ENCODE measurements around the gene CDCA7.
"Not testable (repeated sequence)": the region's sequence is repeated elsewhere in the genome, so short reads cannot be mapped to it uniquely, and the experiment has no call there.

CDCA7 gene

DNA sequence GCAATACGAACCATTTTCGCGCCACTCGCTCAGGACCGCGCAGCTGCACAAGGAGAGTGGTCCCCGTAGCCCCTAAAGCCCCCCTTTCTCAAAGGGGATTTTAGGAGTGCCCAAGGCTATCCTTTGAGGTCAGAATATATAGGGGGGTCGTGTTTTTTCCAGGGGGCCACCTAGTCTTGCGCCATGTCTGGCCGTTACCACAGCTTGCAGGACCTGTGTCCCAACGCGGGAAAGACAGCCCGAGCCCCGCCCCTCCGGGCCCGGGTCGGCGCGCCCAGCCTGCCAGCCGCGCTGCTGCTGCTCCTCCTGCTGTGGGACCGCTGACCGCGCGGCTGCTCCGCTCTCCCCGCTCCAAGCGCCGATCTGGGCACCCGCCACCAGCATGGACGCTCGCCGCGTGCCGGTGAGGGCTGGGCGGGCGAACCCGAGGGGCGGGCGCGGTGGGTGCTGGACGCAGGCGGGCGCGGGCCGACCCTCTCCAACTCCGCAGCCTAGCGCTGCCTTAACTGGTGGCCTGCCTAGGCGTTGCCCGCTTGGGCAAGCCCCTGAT, at the start of gene CDCA7:
Gene CDCA7, plus strand, starts transcription at position 291 of the 550 bp plus-strand sequence. Its CDS starts 92 bp downstream, at position 383.
- DNase-seq: peak in 3 of 4 experiments; percentile 3 to 27 (median 16)

DNA sequence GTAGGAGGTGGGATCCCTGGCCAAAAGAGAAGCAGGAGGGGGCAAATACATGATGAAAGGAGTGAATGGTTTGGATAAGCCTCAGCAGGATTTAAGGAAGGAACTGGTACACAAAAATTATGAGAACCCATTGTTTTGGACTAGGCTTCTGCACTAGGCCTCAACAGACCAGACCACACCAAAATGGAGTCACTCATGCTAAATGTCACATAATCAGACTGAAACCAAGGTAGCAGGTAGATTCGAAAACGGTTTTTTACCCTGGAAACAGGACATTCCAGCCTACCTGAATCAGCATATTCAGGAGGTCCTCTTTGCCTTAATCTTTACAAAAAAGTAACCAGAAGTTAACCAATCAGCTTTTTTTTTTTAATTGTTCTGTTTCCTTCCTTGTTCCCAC, 49.4 kb upstream of the CDCA7 start:
- no peak for DNase-seq

DNA sequence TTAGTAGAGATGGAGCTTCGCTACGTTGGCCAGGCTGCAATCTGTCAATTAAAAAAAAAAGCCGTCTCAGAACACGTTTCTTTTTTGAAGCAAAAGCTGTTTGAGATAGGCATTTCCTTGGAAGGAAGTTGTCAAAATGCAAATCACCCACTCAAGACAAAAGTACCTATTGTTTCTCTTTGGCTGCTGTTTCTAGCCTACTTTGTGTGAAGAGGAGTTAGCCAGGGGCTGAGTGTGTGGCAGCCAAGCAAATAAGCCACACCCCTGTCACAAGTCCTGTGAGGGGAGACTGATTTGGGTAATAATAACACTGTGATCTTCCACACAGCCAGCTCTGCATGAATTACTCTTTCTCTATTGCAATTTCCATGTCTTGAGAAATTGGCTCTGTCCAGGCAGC, 47.4 kb upstream of the CDCA7 start:
- DNase-seq: no peak

DNA sequence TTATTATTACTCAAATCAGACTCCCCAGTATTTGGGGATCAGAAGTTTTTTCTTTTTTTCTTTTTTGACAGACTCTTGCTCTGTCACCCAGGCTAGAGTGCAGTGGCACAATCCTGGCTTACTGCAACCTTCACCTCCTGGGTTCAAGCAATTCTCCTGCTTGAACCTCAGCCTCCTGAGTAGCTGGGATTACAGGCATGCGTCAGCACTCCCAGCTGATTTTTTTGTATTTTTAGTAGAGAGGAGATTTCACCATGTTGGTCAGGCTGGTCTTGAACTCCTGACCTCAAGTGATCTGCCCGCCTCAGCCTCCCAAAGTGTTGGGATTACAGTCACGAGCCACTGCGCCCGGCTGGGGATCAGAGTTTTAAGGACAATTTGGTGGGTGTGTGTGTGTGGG, 45.3 kb upstream of the CDCA7 start:
- DNase-seq: not testable (repeated sequence)

GRCh38 chr2:173311844-173312606, 42.6 kb upstream of the CDCA7 start:
- DNase-seq: no peak

GRCh38 chr2:173323371-173323770, 31.3 kb upstream of the CDCA7 start:
- DNase-seq: no peak

DNA sequence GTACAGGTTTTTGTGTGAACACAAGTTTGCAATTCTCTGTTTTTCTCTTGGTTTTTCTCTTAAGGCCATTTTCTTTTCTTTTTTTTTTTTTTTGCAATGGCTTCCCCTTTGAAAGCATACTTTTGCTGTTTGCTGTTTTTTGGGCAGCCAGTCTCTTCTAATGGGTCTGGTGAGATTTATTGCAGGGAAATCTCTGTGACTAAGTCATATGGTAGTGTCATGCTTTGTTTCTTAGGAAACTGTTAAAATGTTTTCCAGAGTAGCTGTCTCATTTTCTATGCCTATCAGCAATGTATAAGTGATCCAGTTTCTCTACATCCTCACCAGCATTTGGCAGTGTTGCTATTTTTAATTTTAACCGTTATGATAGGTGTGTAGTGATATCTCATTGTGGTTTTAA, 27.9 kb upstream of the CDCA7 start:
- no peak for DNase-seq

GRCh38 chr2:173327421-173327820, 27.3 kb upstream of the CDCA7 start:
- DNase-seq: no peak

- not testable (repeated sequence) for DNase-seq
Observed at GRCh38 chr2:173333003-173333402, 21.7 kb upstream of the CDCA7 start.

DNA sequence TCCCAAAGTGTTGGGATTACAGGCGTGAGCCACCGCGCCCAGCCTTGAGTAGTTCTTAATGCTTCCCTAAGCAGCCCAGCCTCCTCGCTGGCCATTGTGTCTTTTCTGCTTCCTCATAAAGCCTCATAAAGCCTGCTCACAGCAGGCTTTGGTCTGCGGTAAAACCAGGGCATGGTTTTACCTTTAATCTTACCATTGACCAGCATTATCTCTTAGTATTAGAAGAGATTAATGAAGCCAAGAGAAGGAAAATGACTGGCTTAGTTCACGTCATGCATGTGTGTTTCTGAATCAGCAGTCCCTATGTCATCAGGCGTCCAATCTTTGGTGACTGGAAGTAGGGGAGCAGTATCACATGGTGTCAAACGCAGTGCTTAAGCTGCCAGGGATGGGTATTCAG, 14.9 kb upstream of the CDCA7 start:
- no peak for DNase-seq

DNA sequence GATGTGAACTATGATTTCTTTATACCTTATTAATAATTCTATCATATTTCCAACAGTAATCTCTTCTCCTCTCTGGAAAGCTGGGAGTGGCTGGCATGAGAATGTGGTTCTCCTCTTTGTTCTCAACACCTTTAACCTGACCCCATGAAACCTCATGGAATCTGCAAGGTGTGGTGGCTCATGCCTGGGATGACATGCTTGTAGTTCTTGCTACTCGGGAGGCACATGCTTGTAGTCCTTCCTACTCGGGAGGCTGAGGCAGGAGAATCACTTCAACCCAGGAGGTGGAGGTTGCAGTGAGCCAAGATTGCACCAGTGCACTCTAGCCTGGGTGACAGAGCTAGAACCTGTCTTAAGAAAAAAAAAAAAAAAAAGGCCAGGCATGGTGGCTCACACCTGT, 10.8 kb upstream of the CDCA7 start:
- DNase-seq: no peak

- no peak for DNase-seq
Observed at GRCh38 chr2:173346035-173346434, 8.6 kb upstream of the CDCA7 start.

DNA sequence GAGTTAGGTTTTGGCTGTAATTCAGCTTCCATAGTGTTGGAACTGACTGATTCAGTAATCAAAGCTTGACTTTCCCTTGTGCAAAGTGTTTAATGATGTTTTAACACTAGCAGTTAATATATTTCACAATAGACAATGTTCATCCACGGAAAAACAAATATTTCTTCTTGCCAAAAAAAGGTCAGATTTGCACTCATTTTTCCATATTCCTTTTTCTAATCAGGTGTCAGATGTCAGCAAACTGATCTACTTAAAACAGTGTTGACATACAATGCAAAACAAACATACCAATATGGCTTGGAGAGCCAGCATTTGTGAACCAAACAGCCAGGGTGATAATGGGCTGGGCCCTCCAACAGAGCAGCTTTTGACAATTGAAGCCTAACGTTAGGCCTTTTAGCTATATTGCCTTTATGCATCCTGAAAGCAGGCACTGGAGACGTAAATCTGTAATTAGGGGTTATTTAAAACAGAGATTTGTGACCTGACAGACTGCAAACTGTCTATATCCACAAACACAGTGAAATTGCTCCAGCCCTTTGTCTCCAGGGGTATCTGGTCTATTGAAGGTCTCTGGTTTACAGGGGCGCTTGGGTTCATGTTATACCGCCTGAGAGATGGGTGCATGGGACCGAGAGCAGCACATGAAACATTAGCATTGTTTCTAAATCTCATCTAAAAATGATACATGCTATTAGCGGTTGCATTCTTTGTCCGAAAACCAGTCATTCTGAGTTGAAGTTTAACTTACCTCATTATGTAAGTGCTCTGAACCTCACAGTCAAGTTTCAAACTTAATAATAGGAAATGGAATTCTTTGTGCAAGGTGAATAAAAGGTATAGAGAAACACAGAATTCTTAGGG, 7.1 kb upstream of the CDCA7 start:
- DNase-seq: no peak

DNA sequence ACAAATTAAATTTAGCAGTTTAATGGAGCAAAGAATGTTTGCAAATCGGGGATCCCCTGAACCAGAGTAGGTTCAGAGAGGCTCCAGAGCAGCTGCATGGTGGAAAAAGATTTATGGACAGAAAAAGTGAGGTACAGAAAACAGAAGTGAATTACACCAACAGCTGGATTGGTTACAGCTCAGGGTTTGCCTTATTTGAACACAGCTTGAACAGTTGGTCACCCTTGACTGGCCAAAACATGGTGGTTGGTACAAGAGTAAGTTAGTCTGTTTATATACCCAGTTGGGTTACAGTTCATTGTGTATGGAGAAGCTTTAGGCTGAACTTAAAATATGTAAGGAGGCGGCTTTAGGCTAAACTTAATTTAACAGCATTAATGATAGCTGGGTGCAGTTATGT, 5.4 kb upstream of the CDCA7 start:
- no peak for DNase-seq

- DNase-seq: no peak
Observed at GRCh38 chr2:173350383-173350782, 4.3 kb upstream of the CDCA7 start.

GRCh38 chr2:173351879-173352278, 2.8 kb upstream of the CDCA7 start:
- DNase-seq: no peak

- no peak for DNase-seq
Observed at GRCh38 chr2:173353556-173353955, 1.1 kb upstream of the CDCA7 start.

GRCh38 chr2:173354073-173354581, 545 bp upstream of the CDCA7 start:
- no peak for DNase-seq

- peak in 1 of 4 experiments; percentile 1 for DNase-seq
Observed at GRCh38 chr2:173355132-173355865, 627 bp downstream of the CDCA7 start.

GRCh38 chr2:173355866-173356508, 1.3 kb downstream of the CDCA7 start:
- no peak for DNase-seq

DNA sequence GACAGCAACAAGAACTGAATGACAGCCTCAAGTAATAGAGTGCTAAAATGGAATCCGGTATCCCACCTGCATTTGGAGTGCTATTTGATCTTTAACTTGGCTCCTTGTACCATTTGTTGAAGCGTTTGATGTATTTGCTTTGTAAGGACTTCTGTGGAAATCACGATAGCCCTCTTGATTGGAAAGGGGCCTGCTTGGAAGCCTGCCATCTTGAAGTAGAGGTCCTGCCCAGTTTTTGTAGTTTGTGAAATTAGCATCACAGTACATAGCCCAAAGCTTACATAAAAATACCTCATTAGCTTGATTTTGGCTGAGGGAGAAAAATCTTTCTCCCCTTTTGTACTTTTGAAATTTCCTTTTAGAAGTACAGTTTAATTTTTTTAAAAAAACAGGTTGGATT, 2.7 kb downstream of the CDCA7 start:
- DNase-seq: no peak

GRCh38 chr2:173358616-173359015, 3.9 kb downstream of the CDCA7 start:
- no peak for DNase-seq
